Tibial nerve (tissue), 3 donors: Measurements from ENCODE around the gene SIM1.

ENCODE experiments used
- POLR2A ChIP-seq, 2 donors: fragments of 450-650 bp; IDR thresholded peaks; one replicate each; pipeline ENCODE4 v1.6.1; 2017; ENCODE audit warnings: antibody characterized with exemption in 2 of 2, mild to moderate bottlenecking in 2 of 2, moderate library complexity in 2 of 2
- TF ChIP-seq, protein P1 (sequence below), 5 experiments: fragments of 200-600 bp in 3 of 5; fragments of 450-650 bp in 2 of 5; sonication (generic) in 3 of 5; IDR thresholded peaks; one replicate each; pipeline ENCODE4 v1.5.1; 2016 to 2019; ENCODE audit warnings: antibody characterized with exemption in 5 of 5, mild to moderate bottlenecking in 3 of 5, moderate library complexity in 2 of 5

DNA sequence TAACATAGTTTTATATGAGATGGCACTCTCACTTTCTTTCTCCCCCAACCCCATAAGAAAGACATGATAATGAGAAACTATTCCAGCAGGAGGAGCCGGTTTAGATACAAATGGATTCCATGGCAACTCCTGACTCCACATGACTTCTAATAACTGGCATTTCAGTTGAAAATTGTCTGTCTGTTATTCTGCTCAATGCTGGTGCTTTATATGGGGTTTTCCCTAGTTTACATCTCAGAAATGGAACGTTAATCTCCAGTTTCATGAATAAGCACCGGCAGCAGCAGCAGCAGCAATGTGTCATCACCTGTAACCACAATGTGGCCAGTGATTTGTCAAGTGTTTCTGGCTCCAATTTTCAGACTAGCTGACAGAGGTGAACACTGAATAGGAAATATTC lies 8.0 kb upstream of the SIM1 start:
- TF ChIP-seq POLR2A (IDR thresholded peaks at IDR 0.05), result no peak
- TF ChIP-seq, protein P1, sequence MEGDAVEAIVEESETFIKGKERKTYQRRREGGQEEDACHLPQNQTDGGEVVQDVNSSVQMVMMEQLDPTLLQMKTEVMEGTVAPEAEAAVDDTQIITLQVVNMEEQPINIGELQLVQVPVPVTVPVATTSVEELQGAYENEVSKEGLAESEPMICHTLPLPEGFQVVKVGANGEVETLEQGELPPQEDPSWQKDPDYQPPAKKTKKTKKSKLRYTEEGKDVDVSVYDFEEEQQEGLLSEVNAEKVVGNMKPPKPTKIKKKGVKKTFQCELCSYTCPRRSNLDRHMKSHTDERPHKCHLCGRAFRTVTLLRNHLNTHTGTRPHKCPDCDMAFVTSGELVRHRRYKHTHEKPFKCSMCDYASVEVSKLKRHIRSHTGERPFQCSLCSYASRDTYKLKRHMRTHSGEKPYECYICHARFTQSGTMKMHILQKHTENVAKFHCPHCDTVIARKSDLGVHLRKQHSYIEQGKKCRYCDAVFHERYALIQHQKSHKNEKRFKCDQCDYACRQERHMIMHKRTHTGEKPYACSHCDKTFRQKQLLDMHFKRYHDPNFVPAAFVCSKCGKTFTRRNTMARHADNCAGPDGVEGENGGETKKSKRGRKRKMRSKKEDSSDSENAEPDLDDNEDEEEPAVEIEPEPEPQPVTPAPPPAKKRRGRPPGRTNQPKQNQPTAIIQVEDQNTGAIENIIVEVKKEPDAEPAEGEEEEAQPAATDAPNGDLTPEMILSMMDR (IDR thresholded peaks at IDR 0.05), result no peak
